ENCODE data around the gene NDUFB6.

DNA sequence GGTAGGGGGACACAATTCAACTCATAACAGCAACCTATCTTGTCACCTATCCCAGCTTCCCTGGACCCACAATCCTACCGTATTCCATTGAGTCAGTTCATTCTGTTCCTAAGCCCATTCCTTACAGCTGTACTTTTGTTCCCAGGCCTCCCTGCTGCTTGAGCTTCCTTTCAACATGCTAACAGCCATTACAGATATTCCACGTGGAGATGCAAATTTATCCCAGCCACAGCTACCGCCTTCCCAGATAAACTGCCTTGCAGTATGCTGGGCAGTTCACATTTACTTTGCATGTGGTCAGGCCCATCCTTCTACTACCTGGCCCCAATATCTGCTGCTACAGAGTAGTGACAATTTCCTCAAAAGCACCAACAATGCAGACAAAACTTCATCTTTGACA lies 70.0 kb downstream of the NDUFB6 start:
- TF ChIP-seq EZH2 (optimal IDR thresholded peaks at IDR 0.05; ENCODE audit: low read depth, low read length) (no peak), EZH2phosphoT487 (IDR thresholded peaks at IDR 0.05; ENCODE audit: low read length) (no peak)
- TF ChIP-seq, protein P1, sequence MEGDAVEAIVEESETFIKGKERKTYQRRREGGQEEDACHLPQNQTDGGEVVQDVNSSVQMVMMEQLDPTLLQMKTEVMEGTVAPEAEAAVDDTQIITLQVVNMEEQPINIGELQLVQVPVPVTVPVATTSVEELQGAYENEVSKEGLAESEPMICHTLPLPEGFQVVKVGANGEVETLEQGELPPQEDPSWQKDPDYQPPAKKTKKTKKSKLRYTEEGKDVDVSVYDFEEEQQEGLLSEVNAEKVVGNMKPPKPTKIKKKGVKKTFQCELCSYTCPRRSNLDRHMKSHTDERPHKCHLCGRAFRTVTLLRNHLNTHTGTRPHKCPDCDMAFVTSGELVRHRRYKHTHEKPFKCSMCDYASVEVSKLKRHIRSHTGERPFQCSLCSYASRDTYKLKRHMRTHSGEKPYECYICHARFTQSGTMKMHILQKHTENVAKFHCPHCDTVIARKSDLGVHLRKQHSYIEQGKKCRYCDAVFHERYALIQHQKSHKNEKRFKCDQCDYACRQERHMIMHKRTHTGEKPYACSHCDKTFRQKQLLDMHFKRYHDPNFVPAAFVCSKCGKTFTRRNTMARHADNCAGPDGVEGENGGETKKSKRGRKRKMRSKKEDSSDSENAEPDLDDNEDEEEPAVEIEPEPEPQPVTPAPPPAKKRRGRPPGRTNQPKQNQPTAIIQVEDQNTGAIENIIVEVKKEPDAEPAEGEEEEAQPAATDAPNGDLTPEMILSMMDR (IDR thresholded peaks at IDR 0.05; ENCODE audit: low read length) = no peak

All from MM.1S (cell line).